Aorta (tissue), 5 donors: ENCODE results near the gene TYSND1. TPM values are rescaled to one million over a fixed set of nuclear protein-coding genes. Genes with fewer than 3 reads are reported as not detected.
"Not testable (repeated sequence)": the region's sequence is repeated elsewhere in the genome, so short reads cannot be mapped to it uniquely, and the experiment has no call there.

Experiments
- ATAC-seq: fragments of 200-7000 bp; cut with Tn5 transposase; one replicate; pipeline ENCODE4 v1.9.1; 2022; ENCODE audit warnings: moderate library complexity; ENCODE audit not compliant: low FRiP score
- DNase-seq, 2 donors: peaks; one replicate each; pipeline ENCODE4 v3.0.0-alpha.2; 2020
- H3K27ac ChIP-seq, 2 donors: one replicate each; pipeline ENCODE4 v1.5.1; 2013; ENCODE audit warnings: low read length in 2 of 2, mild to moderate bottlenecking in 2 of 2, moderate library complexity in 2 of 2, control low read depth in 1 of 2, inconsistent platforms in 1 of 2, low read depth in 1 of 2
- H3K27me3 ChIP-seq, 2 donors: one replicate each; pipeline ENCODE4 v1.6.1; 2013; ENCODE audit warnings: control low read depth in 1 of 2, low read length in 1 of 2, mild to moderate bottlenecking in 1 of 2, moderate library complexity in 1 of 2; ENCODE audit not compliant: insufficient read depth in 2 of 2, control insufficient read depth in 1 of 2
- H3K36me3 ChIP-seq, 2 donors: one replicate each; pipeline ENCODE4 v1.6.1; 2013; ENCODE audit warnings: control low read depth in 1 of 2, low read length in 1 of 2, mild to moderate bottlenecking in 1 of 2; ENCODE audit not compliant: insufficient read depth in 2 of 2, control insufficient read depth in 1 of 2
- H3K4me1 ChIP-seq, 2 donors: one replicate each; pipeline ENCODE4 v1.6.1; 2013; ENCODE audit warnings: low read length in 2 of 2, control low read depth in 1 of 2, mild to moderate bottlenecking in 1 of 2, moderate library complexity in 1 of 2; ENCODE audit not compliant: insufficient read depth in 2 of 2, control insufficient read depth in 1 of 2
- H3K4me3 ChIP-seq, 2 donors: one replicate each; pipeline ENCODE4 v1.5.1; 2013; ENCODE audit warnings: low read length in 2 of 2, control low read depth in 1 of 2, mild to moderate bottlenecking in 1 of 2
- H3K9me3 ChIP-seq: one replicate; pipeline ENCODE4 v1.6.1; 2013; ENCODE audit warnings: mild to moderate bottlenecking, low read length; ENCODE audit not compliant: control insufficient read depth
- WGBS, 2 donors: extraction: QIAGEN DNeasy Blood & Tissue Kit; methylation state at CpG; one replicate each; pipeline ENCODE4 v1.1.7; 2013; 5-methylcytosine and 5-hydroxymethylcytosine counted together
- intact Hi-C, 2 donors: fragments of 100-400 bp; cut with DNase I; formaldehyde crosslinking; loops; one replicate each; pipeline versions ENCODE4 v1.14.2 to v1.15.0; 2022
- polyA plus RNA-seq, 2 donors: library from polyadenylated mRNA; stranded (reverse); fragments of 200-250 nt; gene quantifications; one replicate each; pipeline ENCODE4 v1.2.3, GENCODE V29; 2013
- total RNA-seq, 2 donors: library from RNA; stranded (reverse); fragmentation: NEBNext Ultra II Directional; extraction: Animal tissue kit (Norgen Biotek cat#: 25700); gene quantifications; one replicate each; pipeline ENCODE4 v1.2.1, GENCODE V29; 2021
- donor health status: healthy with polysubstance abuse.
- donor health status: Bipolar disorder and iron deficiency.
- donor health status: DM: no; HTN: no; CAD: no.
- donor health status: DM: no; HTN: no; CAD: no.
- donor health status: DM: yes; HTN: yes; CAD: no.

Gene TYSND1
- total and polyA plus RNA-seq, 4 donors, result 2.1 to 10.9 (median 7.6) TPM

DNA sequence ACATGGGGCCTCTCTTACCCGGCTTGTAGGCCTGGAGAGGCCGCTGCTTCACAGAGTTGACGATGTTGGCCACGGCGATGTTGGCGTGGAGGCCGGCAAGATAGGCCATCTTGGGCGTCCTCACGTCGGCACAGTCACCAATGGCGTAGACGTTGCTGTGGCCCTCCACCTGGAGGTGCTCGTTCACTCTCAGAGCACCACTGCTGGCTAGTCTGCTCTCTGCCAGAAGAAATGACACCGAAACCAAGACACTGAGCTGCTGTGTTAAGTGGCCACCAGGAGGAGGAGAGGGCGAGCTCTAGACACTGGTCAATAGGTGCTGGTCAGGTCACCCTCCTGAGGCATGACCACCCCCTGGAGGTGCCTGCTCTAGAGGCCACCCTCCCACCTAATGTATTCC is 31.6 kb downstream of the TYSND1 start:
- no peak for ATAC-seq
- DNase-seq, result peak in 1 of 2 donors; percentile 55
- Histone ChIP-seq H3K9me3 (no peaks in the 10 kb centered on the region), H3K36me3 (peaks cover 6 to 13% of the 10 kb centered on the region in 2 donors), H3K27ac (no peak overlapping the region), H3K4me3 (no peak overlapping the region), H3K27me3 (no peaks in the 10 kb centered on the region), H3K4me1 (no peaks in the 10 kb centered on the region)
- 96% methylated on average over 15 of the region's 15 CpGs for WGBS, 2 donors
- intact Hi-C loops, result no loop called here

DNA sequence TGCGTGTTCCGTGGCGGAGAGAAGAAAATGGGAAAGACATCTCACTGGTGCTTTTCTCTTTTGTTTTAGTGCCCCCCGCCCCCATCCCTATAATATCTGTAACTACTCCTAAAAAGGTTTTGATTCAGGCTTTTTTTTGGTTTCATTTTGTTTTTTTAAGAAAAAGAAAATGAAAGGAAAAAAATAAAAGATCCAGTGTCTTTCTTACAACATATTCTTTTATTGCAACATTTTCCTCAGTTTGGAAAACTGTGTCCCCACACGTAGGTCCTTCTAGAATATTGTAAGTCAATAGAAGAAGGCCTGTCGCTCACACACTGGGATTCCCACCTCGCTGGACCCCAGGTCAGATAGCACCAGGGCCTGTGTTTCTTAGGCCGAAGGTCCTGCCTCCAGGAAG is 34.4 kb downstream of the TYSND1 start:
- Histone ChIP-seq H3K36me3 (peaks cover 6 to 8% of the 10 kb centered on the region in 2 donors), H3K4me1 (no peaks in the 10 kb centered on the region), H3K27me3 (no peaks in the 10 kb centered on the region), H3K9me3 (no peaks in the 10 kb centered on the region), H3K4me3 (no peak overlapping the region), H3K27ac (no peak overlapping the region)
- ATAC-seq (no peak), DNase-seq (peak in 1 of 2 donors; percentile 28)
- 86 to 92% methylated on average over 8 of the region's 8 CpGs for WGBS, 2 donors
- intact Hi-C loops, result no loop called here

DNA sequence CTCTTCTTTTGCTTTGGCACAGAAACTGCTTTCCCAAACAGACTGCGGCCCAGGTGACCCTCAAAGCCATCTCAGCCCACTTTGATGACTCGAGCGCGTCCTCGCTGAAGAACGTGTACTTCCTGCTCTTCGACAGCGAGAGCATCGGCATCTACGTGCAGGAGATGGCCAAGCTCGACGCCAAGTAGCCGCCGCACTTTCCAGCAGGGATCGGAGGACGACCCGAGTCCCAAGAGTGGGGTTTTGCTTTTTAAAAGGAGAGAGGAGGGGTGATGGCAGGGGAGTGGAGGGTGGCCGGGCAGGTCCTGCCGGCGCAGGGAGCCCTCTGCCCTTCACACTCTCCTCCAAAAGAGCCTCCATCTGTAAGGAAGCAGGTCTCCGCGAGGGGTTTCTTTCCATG is 35.0 kb downstream of the TYSND1 start:
- H3K27me3 ChIP-seq, result no peaks in the 10 kb centered on the region
- no peaks in the 10 kb centered on the region for H3K4me1 ChIP-seq
- no peaks in the 10 kb centered on the region for H3K9me3 ChIP-seq
- whole genome bisulfite sequencing, 2 donors, result 88 to 92% methylated on average over 22 of the region's 22 CpGs
- no peak overlapping the region for H3K27ac ChIP-seq
- intact Hi-C loops, result no loop called here
- DNase-seq, result peak in 1 of 2 donors; percentile 43
- no peak for ATAC-seq
- peaks cover 6 to 8% of the 10 kb centered on the region in 2 donors for H3K36me3 ChIP-seq
- H3K4me3 ChIP-seq, result no peak overlapping the region

DNA sequence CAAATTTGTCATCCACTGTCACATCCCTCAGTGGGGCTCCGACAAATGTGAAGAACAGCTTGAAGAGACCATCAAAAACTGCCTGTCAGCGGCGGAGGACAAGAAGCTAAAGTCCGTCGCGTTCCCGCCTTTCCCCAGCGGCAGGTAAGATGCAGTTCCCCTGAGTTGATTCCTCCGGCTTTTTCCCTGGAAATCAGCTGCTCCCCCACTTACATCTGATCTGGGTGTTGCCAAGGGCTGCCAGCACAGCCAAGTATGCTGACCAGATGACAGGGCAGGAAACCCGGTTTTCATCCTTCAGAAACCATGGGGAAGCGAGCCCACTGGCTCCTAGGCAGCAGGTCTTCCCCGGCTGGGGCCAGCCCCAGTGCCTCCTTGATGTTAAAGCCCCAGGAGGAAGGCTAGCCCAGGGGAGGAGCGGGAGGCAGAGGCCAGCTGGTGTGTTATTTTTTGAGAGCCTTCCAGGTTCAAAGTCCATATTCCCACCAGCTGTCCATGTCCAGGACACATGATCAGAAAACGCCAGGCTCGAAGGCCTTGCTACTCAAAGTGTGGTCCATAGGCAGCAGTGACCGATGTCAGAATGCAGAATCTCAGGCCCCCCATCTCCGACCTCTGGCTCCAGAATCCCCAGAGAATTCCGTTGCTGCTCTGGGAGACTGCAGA is 37.3 kb downstream of the TYSND1 start:
- intact Hi-C loops, result no loop called here
- ATAC-seq, result no peak
- Histone ChIP-seq H3K27me3 (no peaks in the 10 kb centered on the region), H3K9me3 (no peaks in the 10 kb centered on the region), H3K27ac (no peak overlapping the region), H3K36me3 (peaks cover 5 to 6% of the 10 kb centered on the region in 2 donors), H3K4me3 (no peak overlapping the region), H3K4me1 (no peaks in the 10 kb centered on the region)
- WGBS, 2 donors, result 90 to 92% methylated on average over 18 of the region's 18 CpGs
- no peak for DNase-seq

DNA sequence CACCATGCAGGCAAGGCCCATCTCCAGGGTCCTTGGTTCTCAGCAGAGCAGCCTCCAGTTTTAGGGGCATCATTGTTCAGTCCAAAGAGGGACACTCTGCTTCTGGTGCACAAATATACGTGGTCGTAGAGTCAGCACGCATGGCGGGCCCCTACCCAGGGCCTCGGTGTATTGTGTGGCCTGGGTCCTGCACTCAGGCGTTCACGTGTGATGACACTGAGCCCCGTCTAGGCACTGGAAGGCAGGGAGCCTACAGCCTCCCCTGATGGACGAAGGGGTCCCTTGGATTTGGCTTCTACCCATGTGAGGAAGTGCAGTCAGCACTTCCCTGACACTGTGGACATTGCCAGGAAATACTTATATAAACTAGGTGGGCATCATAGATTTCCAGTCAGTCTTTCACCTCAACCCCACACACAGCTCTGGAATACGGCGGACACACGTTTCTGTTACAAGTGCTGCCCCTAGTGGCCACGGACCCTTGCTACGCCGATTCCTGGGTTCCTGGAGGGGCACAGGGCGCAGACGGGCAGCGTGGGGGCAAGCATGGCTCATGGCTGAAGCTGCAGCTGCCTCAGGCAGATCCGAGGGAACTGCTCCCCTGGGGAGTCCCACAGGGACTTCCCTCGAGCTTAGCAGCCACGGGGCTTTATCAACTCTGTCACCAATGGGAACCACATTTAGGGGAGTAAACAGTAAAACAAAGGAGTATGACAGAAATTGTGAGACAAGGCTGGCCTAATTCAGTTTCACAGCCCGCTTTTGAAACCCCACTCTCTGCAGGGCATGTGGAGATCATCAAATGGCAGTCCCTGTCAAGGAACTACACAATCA is 39.3 kb downstream of the TYSND1 start:
- Histone ChIP-seq H3K4me3 (no peak overlapping the region), H3K4me1 (no peaks in the 10 kb centered on the region), H3K36me3 (peaks cover 0 to under 1% of the 10 kb centered on the region in 2 donors), H3K27ac (no peak overlapping the region), H3K9me3 (no peaks in the 10 kb centered on the region), H3K27me3 (no peaks in the 10 kb centered on the region)
- ATAC-seq (no peak), DNase-seq (no peak)
- intact Hi-C loops, result no loop called here
- WGBS, 2 donors, result 68 to 70% methylated on average over 22 of the region's 22 CpGs

DNA sequence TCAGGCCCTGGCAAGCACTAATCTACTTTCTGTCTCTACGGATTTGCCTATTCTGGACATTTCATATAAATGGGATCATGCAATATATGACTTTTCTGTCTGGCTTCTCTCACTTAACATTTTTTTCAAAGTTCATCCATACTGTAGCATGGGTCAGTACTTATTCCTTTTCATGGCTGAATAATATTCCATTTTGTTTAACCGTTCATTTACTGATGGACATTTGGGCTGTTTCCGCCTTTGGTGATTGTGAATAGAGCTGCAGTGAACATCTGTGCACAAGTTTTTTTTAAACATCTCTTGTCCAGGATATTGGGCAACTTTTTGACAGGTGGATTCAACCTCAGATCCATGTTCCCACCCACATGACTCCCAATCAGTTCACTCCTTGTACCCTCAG is 44.8 kb downstream of the TYSND1 start:
- WGBS, 2 donors, result 65 to 81% methylated on average over 3 of the region's 3 CpGs
- Histone ChIP-seq H3K27ac (no peak overlapping the region), H3K36me3 (no peaks in the 10 kb centered on the region), H3K4me1 (no peaks in the 10 kb centered on the region), H3K4me3 (no peak overlapping the region), H3K27me3 (no peaks in the 10 kb centered on the region), H3K9me3 (no peaks in the 10 kb centered on the region)
- intact Hi-C loops, result no loop called here
- ATAC-seq (no peak), DNase-seq (no peak)

DNA sequence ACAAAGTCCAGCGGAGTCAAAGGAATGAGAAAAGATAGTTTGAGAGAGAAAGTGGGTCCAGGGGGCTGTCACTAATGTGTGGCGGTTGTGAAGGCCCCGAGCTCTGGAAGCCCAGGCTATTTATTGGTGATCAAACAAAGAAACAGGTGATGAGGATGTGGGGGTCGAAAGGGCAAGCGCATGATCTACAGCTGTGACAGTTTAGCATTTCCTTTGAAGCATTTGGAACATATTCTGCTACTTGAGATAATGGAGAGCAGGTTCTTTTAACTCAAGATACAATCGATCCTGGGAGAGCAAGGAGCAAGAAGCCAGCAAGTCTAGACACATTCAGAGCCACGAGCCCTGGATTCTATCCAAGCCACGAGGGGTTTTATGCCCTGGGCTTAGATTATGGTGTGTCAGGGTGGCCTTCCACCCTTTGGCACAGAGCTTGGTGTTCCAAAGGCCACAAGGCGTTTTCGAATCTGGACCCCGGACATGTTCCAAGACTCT is 45.4 kb downstream of the TYSND1 start:
- H3K27ac ChIP-seq, H3K27me3 ChIP-seq, intact Hi-C loops, H3K36me3 ChIP-seq, H3K4me3 ChIP-seq, H3K4me1 ChIP-seq, DNase-seq, H3K9me3 ChIP-seq, ATAC-seq: not testable (repeated sequence)
- 83 to 86% methylated on average over 11 of the region's 11 CpGs for WGBS, 2 donors

DNA sequence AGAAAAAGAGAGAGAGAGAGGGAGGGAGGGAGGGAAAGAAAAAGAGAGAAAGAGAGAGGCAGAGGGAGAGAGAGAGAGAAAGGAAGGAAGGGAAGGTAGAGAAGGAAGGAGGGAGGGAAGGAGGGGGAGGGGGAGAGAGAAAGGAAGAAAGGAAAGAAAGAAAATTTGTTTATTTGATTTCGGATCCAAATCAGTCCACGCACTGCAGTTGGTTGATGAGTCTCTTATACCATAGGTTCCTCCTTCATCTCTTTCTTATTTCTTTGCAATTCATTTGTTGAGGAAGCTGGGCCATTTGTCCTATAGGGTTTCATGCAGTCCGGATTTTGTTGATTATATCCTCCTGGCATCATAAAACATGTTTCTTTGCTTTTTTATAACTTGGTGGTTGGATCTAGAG is 48.2 kb downstream of the TYSND1 start:
- no peaks in the 10 kb centered on the region for H3K9me3 ChIP-seq
- no peak for DNase-seq
- intact Hi-C loops, result no loop called here
- WGBS, 2 donors, result 97 to 98% methylated on average over 3 of the region's 3 CpGs
- no peaks in the 10 kb centered on the region for H3K4me1 ChIP-seq
- peaks cover under 1 to 4% of the 10 kb centered on the region in 2 donors for H3K36me3 ChIP-seq
- no peak overlapping the region for H3K4me3 ChIP-seq
- ATAC-seq, result no peak
- H3K27me3 ChIP-seq, result no peaks in the 10 kb centered on the region
- no peak overlapping the region for H3K27ac ChIP-seq

DNA sequence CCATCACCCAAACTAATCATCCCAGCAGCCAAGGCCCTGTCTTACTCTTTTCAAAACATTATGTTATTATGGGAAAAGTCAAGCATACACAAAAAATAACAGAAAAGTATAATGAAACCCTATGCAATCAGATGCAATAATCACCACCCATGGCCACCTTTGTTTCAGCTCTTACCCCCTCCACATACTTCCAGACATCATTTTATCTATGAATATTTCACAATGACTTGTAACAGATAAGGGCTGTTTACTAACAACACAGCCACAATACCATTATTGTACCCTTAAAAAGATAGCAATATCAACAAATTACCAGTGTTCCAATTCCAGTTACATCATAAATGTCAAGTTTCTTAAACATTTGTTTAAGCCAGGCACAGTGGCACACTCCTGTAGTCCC is 49.0 kb downstream of the TYSND1 start:
- H3K36me3 ChIP-seq, result peaks cover 2 to 4% of the 10 kb centered on the region in 2 donors
- H3K4me3 ChIP-seq, result no peak overlapping the region
- H3K27ac ChIP-seq, result no peak overlapping the region
- DNase-seq (no peak), ATAC-seq (no peak)
- H3K27me3 ChIP-seq, result no peaks in the 10 kb centered on the region
- intact Hi-C loops, result no loop called here
- H3K4me1 ChIP-seq, result no peaks in the 10 kb centered on the region
- no peaks in the 10 kb centered on the region for H3K9me3 ChIP-seq
